GM21723 (cell line): Measurements from ENCODE around the gene PLA2G2F.

Experiments
- ATAC-seq: cut with Tn5 transposase; IDR thresholded peaks from one replicate; pipeline ENCODE4 v1.9.1; 2021; ENCODE audit warnings: mild to moderate bottlenecking, moderate library complexity; ENCODE audit not compliant: unreplicated experiment

The PLA2G2F gene, protein sequence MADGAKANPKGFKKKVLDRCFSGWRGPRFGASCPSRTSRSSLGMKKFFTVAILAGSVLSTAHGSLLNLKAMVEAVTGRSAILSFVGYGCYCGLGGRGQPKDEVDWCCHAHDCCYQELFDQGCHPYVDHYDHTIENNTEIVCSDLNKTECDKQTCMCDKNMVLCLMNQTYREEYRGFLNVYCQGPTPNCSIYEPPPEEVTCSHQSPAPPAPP

DNA sequence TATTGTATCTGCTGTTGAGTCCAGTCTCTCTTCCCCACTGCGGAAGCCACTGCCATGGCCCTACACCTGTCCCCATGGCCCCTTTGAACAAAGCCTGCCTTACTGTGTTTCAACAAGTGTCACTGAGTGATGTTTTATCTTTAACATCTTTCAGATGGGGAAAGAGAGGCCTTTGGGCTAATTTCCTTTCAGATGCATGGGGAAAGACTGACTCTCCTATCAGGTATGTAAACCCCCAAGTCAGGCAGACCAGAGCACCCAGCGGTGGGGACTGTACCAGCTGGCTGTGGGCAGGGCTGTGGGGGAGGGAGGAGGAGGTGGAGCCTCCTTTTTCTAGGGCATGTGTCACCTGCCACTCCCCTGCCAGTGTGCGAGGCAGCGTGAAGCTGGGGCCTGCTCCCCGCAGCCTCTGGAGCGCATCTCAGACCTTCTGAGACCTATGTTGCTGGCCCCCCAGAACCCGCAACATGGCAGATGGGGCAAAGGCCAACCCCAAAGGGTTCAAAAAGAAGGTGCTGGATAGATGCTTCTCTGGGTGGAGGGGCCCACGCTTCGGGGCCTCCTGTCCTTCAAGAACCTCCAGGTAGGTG, at the start of gene PLA2G2F:
Gene PLA2G2F (plus strand): TSS at position 363 of the 590 bp plus-strand sequence. CDS start 105 bp downstream, at position 468.
- ATAC-seq: no peak

DNA sequence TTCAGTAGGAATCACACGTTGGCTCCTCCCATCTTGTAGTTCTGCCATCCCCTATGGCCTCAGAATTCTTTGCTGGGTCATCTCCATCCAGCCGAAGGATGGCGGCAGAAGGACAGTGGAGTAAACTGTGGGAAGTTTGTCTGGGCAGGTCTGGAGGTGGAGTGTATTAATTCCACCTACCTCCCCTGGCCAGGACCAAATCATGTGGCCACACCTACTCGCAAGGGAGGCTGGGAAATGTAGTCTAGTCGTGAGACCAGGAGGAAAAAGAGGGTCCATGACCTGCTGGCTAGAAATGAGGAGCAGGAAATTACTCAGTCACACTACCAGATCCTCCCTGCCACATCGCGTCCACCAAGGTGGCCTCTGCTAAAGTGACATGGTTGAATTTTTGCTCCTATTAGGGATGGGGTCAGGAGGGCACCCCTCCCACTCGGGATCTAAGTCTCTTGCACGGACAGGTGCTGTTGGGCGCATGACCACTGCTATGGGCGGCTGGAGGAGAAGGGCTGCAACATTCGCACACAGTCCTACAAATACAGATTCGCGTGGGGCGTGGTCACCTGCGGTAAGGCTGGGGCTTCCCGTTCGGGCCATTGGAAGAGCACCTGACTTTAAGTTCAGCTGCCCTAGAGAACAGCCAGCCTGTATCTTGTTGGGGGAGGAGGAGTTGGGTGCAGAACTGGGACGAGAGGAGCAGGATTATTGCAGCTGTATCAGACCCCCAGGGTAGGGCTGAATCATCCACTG, 49.6 kb upstream of the PLA2G2F start:
- ATAC-seq: no peak

GRCh38 chr1:20090119-20090518, 49.0 kb upstream of the PLA2G2F start:
- ATAC-seq: no peak

- ATAC-seq: no peak
Observed at GRCh38 chr1:20090641-20091040, 48.5 kb upstream of the PLA2G2F start.

- no peak for ATAC-seq
Observed at GRCh38 chr1:20093303-20093702, 45.8 kb upstream of the PLA2G2F start.

- no peak for ATAC-seq
Observed at GRCh38 chr1:20093940-20094391, 45.2 kb upstream of the PLA2G2F start.

- no peak for ATAC-seq
Observed at GRCh38 chr1:20095564-20096434, 43.3 kb upstream of the PLA2G2F start.

DNA sequence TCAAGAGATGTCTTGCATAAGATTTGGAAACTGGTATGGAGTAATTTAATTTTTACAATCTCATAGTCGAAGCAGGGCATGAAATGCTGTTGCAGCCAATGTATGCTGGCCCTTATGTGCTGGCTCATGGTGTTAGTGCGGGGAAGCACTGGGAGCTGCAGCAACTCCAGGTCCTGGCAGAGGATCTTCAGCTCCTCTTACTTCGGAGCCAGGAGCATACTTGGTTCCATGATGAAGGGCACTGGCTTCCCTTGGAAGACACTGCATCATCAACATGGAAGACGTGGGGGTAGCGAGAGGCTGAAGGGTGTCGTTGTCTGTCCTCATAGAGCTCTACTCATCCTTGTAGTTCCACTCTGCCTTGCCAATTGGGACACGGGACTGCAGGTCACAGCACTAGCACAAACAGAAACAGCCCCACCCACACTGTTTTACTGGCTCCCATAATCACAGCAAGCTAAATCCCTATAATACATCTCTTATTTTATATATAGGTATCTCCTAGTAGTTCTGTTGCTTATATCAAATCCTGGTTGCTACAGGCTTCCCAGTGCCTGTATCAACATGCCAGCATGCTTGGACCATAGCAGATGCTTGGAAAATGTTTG, 42.2 kb upstream of the PLA2G2F start:
- no peak for ATAC-seq

GRCh38 chr1:20099533-20099932, 39.6 kb upstream of the PLA2G2F start:
- ATAC-seq: no peak

DNA sequence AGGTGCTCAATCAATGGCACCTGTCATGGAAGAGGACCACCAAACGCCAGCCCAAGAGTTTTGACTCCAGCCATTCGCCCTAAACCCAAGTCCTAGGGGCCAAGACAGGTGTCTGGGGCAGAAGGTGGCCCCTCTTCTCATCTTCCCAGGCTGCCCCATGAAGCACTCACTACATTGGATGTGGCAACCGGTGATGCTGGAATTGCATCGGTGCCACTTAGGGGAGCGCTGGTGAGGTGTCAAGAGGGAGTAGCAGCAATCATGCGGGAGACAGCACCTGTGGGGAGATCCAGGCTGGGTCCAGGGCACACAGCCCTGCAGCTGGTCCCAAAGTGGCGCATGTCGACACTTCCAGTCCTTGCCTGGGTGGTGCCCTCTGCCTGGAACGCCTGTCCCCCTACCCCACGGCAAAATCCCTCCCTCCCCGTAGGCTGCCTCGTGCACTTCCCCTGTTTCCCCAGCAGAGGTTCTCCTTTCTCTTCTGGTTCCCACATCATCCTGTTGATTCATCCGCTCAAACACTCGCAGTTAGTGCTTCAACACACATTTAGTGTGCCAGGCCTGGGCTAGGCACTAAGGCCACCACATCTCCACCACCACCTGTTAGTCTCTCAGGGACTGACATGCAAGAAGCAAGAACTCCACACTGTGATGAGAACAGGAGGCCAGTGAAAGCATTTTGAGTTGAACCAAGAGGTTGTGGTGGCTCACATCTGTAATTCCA, 38.3 kb upstream of the PLA2G2F start:
- ATAC-seq: no peak

DNA sequence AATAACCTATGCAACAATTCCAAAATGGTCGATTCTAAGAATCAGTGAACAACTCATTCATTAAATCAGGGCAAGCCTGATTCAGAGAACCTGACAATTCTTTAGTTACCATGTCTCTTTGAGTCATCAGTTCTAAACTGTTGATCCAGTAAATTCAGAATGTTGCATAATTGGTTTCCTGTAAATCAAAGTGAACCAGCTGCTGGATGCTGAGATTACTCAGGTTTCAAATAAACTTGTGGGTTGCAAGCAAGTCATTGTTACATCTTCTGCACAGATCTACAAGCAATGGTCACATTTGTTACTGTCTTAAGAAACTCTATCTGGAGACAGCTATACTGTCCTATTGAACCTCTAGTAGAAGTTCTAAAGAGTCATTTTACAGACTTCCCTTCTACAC, 36.2 kb upstream of the PLA2G2F start:
- no peak for ATAC-seq

DNA sequence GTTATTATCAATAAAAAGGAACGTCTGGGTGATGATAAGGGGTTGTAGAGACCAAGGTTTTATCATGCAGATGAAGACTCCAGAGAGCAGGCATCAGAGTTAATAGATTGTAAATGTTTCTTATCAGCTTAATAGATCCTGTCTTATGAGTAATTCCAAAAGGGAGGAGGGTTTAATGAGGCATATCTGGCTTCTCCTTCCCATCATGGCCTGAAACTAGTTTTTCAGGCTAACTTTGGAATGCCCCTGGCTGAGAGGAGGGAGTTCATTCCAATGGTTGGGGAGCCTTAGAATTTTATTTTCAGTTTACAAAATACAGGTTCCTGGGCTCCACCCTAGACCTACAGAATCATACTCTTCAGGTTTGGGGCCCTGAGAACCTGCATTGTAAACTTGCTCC, 33.3 kb upstream of the PLA2G2F start:
- no peak for ATAC-seq

GRCh38 chr1:20107351-20107750, 31.8 kb upstream of the PLA2G2F start:
- no peak for ATAC-seq

DNA sequence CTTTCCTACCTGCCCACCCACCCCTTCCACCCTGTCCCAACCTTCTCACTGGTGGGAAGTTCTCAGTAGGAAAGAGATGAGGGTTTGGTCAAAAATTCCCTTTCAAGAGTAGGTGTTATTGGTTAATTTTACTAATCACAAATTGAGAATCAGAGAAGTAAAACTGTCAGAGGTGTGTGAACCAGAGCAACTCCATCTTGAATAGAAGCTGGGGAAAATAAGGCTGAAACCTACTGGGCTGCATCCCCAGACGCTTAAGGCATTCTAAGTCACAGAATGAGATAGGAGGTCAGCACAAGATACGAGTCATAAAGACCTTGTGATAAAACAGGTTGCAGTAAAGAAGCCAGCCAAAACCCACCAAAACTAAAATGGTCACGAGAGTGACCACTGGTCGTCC, 31.3 kb upstream of the PLA2G2F start:
- no peak for ATAC-seq

- no peak for ATAC-seq
Observed at GRCh38 chr1:20108366-20109123, 30.6 kb upstream of the PLA2G2F start.

DNA sequence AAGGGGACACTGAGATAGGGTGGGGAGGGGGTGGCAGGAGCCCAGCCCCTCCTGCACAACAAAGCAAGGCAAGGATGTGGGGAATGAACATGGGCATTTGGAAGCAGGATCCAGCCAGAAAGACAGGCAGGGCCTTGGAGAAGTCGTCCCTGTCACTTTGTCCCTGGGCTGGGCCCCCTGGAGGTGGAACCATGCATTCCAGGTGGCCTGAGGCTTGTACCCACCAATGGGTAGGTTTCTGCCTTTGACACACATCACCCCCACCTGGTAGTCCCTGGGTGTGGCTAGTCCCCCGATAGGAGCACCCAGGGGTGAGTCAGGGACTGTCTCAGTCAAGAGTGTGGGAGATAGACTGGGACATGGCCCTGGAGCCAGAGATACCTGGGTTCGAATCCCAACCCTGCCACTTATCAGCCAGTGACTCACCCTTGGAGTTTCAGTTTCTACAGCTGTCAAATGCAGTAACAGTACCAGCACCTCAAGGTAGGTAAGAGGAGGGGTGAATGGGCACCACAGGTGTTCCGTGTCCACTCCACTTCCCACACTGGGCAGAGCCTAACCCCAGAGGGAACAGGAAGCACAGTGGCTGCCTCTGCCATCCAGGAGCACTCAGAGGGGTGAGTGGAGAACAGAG, 29.8 kb upstream of the PLA2G2F start:
- no peak for ATAC-seq

DNA sequence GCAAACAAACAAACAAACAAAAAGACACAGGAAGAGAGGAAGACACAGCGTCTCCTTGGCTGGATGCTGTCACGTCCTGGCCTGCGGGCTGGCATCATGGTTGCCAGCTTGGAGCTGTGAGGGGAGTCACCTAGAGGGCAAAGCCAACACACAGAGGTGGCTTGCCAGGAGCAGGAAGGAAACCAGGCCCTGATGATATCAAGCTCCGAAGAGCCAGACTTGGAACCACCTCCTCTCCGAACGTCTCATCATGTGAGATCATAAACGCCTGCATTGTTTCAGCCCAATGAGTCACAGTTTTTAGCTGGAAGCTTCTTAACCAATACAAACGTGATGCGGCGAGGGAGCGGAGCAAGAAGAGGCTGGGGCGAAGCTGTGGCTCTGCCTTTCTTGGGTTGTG, 28.4 kb upstream of the PLA2G2F start:
- no peak for ATAC-seq

DNA sequence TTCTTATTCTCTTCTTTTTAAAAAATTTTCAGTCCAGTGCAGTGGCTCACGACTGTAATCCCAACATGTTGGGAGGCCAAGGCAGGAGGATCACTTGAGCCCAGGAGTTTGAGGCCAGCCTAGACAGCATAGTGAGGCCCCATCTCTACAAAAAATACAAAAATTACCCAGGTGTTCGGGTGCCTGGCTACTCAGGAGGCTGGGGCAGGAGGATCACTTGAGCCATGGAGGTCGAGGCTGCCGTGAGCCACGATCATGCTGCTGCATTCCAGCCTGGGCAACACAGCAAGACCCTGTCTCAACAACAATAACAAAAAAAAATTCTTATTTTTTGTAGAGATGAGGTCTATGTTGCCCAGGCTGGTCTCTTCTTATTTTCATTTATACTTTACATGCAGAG, 27.7 kb upstream of the PLA2G2F start:
- ATAC-seq: no peak
